ENCODE results near the gene CAMTA1. TPM values are rescaled to one million over a fixed set of nuclear protein-coding genes. Genes with fewer than 3 reads are reported as not detected.

Gene CAMTA1
- total RNA-seq, 2 donors from 2014 or later: 36.5 to 57.5 TPM

GRCh38 chr1:7223334-7224080, 438.3 kb downstream of the CAMTA1 start:
- DNase-seq (ENCODE audit: low spot score) (peak; percentile 32), ATAC-seq (no peak)
- no peak overlapping the region for H3K4me3 Mint-ChIP-seq
- no peaks in the 10 kb centered on the region for H3K36me3 Mint-ChIP-seq
- H3K27ac Mint-ChIP-seq: no peak overlapping the region
- peaks cover 0 to 6% of the 10 kb centered on the region in 2 donors for H3K27me3 Mint-ChIP-seq
- H3K9me3 Mint-ChIP-seq: no peaks in the 10 kb centered on the region
- H3K4me1 Mint-ChIP-seq (ENCODE audit: low read depth in 2 of 2): no peaks in the 10 kb centered on the region

GRCh38 chr1:7224081-7224534, 438.9 kb downstream of the CAMTA1 start:
- DNase-seq (ENCODE audit: low spot score) (no peak), ATAC-seq (no peak)
- no peaks in the 10 kb centered on the region for H3K36me3 Mint-ChIP-seq
- no peaks in the 10 kb centered on the region for H3K9me3 Mint-ChIP-seq
- no peaks in the 10 kb centered on the region for H3K4me1 Mint-ChIP-seq (ENCODE audit: low read depth in 2 of 2)
- H3K27me3 Mint-ChIP-seq: peaks cover 0 to under 1% of the 10 kb centered on the region in 2 donors
- H3K27ac Mint-ChIP-seq: no peak overlapping the region
- H3K4me3 Mint-ChIP-seq: no peak overlapping the region

GRCh38 chr1:7224644-7225043, 439.4 kb downstream of the CAMTA1 start:
- Mint-ChIP-seq H3K4me3 (no peak overlapping the region), H3K27me3 (no peaks in the 10 kb centered on the region), H3K36me3 (no peaks in the 10 kb centered on the region), H3K27ac (no peak overlapping the region), H3K9me3 (no peaks in the 10 kb centered on the region), H3K4me1 (ENCODE audit: low read depth in 2 of 2) (no peaks in the 10 kb centered on the region)
- DNase-seq (ENCODE audit: low spot score): peak; percentile 32
- no peak for ATAC-seq

GRCh38 chr1:7225711-7226505, 440.7 kb downstream of the CAMTA1 start:
- H3K27me3 Mint-ChIP-seq: no peaks in the 10 kb centered on the region
- no peaks in the 10 kb centered on the region for H3K4me1 Mint-ChIP-seq (ENCODE audit: low read depth in 2 of 2)
- H3K9me3 Mint-ChIP-seq: no peaks in the 10 kb centered on the region
- H3K36me3 Mint-ChIP-seq: no peaks in the 10 kb centered on the region
- H3K4me3 Mint-ChIP-seq: no peak overlapping the region
- no peak for ATAC-seq
- H3K27ac Mint-ChIP-seq: no peak overlapping the region
- DNase-seq (ENCODE audit: low spot score): peak; percentile 42

- no peak for ATAC-seq
- no peaks in the 10 kb centered on the region for H3K27me3 Mint-ChIP-seq
- H3K36me3 Mint-ChIP-seq: no peaks in the 10 kb centered on the region
- no peak overlapping the region for H3K27ac Mint-ChIP-seq
- H3K9me3 Mint-ChIP-seq: no peaks in the 10 kb centered on the region
- no peak overlapping the region for H3K4me3 Mint-ChIP-seq
- peak; percentile 39 for DNase-seq (ENCODE audit: low spot score)
- no peaks in the 10 kb centered on the region for H3K4me1 Mint-ChIP-seq (ENCODE audit: low read depth in 2 of 2)
Observed at GRCh38 chr1:7227654-7228053, 442.4 kb downstream of the CAMTA1 start.

GRCh38 chr1:7228252-7228961, 443.2 kb downstream of the CAMTA1 start:
- no peaks in the 10 kb centered on the region for H3K9me3 Mint-ChIP-seq
- ATAC-seq: no peak
- H3K4me3 Mint-ChIP-seq: no peak overlapping the region

GRCh38 chr1:7229186-7229585, 443.9 kb downstream of the CAMTA1 start:
- no peaks in the 10 kb centered on the region for H3K9me3 Mint-ChIP-seq
- DNase-seq (ENCODE audit: low spot score) (peak; percentile 51), ATAC-seq (no peak)
- no peak overlapping the region for H3K27ac Mint-ChIP-seq
- H3K4me3 Mint-ChIP-seq: no peak overlapping the region
- H3K36me3 Mint-ChIP-seq: no peaks in the 10 kb centered on the region
- H3K27me3 Mint-ChIP-seq: no peaks in the 10 kb centered on the region
- H3K4me1 Mint-ChIP-seq (ENCODE audit: low read depth in 2 of 2): no peaks in the 10 kb centered on the region

More at GRCh38 chr1:7228252-7228961, 443.2 kb downstream of the CAMTA1 start:
- peak; percentile 53 for DNase-seq (ENCODE audit: low spot score)
- H3K27me3 Mint-ChIP-seq: no peaks in the 10 kb centered on the region
- no peaks in the 10 kb centered on the region for H3K36me3 Mint-ChIP-seq
- no peaks in the 10 kb centered on the region for H3K4me1 Mint-ChIP-seq (ENCODE audit: low read depth in 2 of 2)
- no peak overlapping the region for H3K27ac Mint-ChIP-seq

- H3K4me3 Mint-ChIP-seq: no peak overlapping the region
- DNase-seq (ENCODE audit: low spot score) (peak; percentile 42), ATAC-seq (no peak)
- no peaks in the 10 kb centered on the region for H3K27me3 Mint-ChIP-seq
- no peaks in the 10 kb centered on the region for H3K9me3 Mint-ChIP-seq
- H3K27ac Mint-ChIP-seq: no peak overlapping the region
- H3K36me3 Mint-ChIP-seq: no peaks in the 10 kb centered on the region
- no peaks in the 10 kb centered on the region for H3K4me1 Mint-ChIP-seq (ENCODE audit: low read depth in 2 of 2)
Observed at GRCh38 chr1:7229696-7230631, 444.7 kb downstream of the CAMTA1 start.

GRCh38 chr1:7232441-7233236, 447.4 kb downstream of the CAMTA1 start:
- H3K36me3 Mint-ChIP-seq: no peaks in the 10 kb centered on the region
- H3K9me3 Mint-ChIP-seq: no peaks in the 10 kb centered on the region
- H3K4me1 Mint-ChIP-seq (ENCODE audit: low read depth in 2 of 2): no peaks in the 10 kb centered on the region
- H3K27me3 Mint-ChIP-seq: peaks cover 0 to 8% of the 10 kb centered on the region in 2 donors
- H3K4me3 Mint-ChIP-seq: no peak overlapping the region
- DNase-seq (ENCODE audit: low spot score): no peak
- ATAC-seq: no peak
- no peak overlapping the region for H3K27ac Mint-ChIP-seq

- no peak overlapping the region for H3K27ac Mint-ChIP-seq
- DNase-seq (ENCODE audit: low spot score) (no peak), ATAC-seq (no peak)
- no peaks in the 10 kb centered on the region for H3K4me1 Mint-ChIP-seq (ENCODE audit: low read depth in 2 of 2)
- H3K27me3 Mint-ChIP-seq: peaks cover 0 to 14% of the 10 kb centered on the region in 2 donors
- no peaks in the 10 kb centered on the region for H3K9me3 Mint-ChIP-seq
- no peak overlapping the region for H3K4me3 Mint-ChIP-seq
- no peaks in the 10 kb centered on the region for H3K36me3 Mint-ChIP-seq
Observed at GRCh38 chr1:7233237-7233540, 447.9 kb downstream of the CAMTA1 start.

GRCh38 chr1:7233646-7234470, 448.6 kb downstream of the CAMTA1 start:
- DNase-seq (ENCODE audit: low spot score): no peak
- no peak for ATAC-seq
- peaks cover 0 to 16% of the 10 kb centered on the region in 2 donors for H3K27me3 Mint-ChIP-seq
- no peak overlapping the region for H3K4me3 Mint-ChIP-seq
- H3K4me1 Mint-ChIP-seq (ENCODE audit: low read depth in 2 of 2): no peaks in the 10 kb centered on the region
- no peaks in the 10 kb centered on the region for H3K36me3 Mint-ChIP-seq
- no peaks in the 10 kb centered on the region for H3K9me3 Mint-ChIP-seq
- no peak overlapping the region for H3K27ac Mint-ChIP-seq

GRCh38 chr1:7234471-7234755, 449.2 kb downstream of the CAMTA1 start:
- ATAC-seq: no peak

More at GRCh38 chr1:7234471-7234755, 449.2 kb downstream of the CAMTA1 start:
- Mint-ChIP-seq H3K27me3 (peaks cover 0 to 16% of the 10 kb centered on the region in 2 donors), H3K4me3 (no peak overlapping the region), H3K9me3 (no peaks in the 10 kb centered on the region), H3K4me1 (ENCODE audit: low read depth in 2 of 2) (no peaks in the 10 kb centered on the region), H3K27ac (no peak overlapping the region), H3K36me3 (no peaks in the 10 kb centered on the region)
- no peak for DNase-seq (ENCODE audit: low spot score)

Data from natural killer cell treated with Interleukin-12 subunit alpha and Interleukin-12 subunit beta and Interleukin-15 and Interleukin-18, amount 100 ng/mL, for 72 hours (primary cell).